ENCODE data around the gene TRIM61. TPM values are rescaled to one million over a fixed set of nuclear protein-coding genes. Genes with fewer than 3 reads are reported as not detected.
"Not testable (repeated sequence)": the region's sequence is repeated elsewhere in the genome, so short reads cannot be mapped to it uniquely, and the experiment has no call there.

Gene TRIM61
- total RNA-seq, 1 experiment from 2014 or later = 0.45 TPM

GRCh38 chr4:164952551-164952950 lies 24.9 kb downstream of the TRIM61 start:
- intact Hi-C loops (cut with micrococcal nuclease; ENCODE audit: unreplicated experiment) = no loop called here
- H3K9me3 Mint-ChIP-seq (ENCODE audit: low read depth, unreplicated experiment) = no peaks in the 10 kb centered on the region
- H3K4me3 Mint-ChIP-seq (ENCODE audit: low read depth, unreplicated experiment) = no peak overlapping the region
- H3K36me3 Mint-ChIP-seq (ENCODE audit: insufficient read depth, unreplicated experiment) = no peaks in the 10 kb centered on the region
- no peaks in the 10 kb centered on the region for H3K4me1 Mint-ChIP-seq (ENCODE audit: low read depth, unreplicated experiment)
- no TSS peak for BruUV-seq (replicated peaks)
- CTCF ChIA-PET = no interaction called here
- TF ChIP-seq CTCF (IDR thresholded peaks at IDR 0.05; ENCODE audit: unreplicated experiment) = no peak
- no peaks in the 10 kb centered on the region for H3K27me3 Mint-ChIP-seq (ENCODE audit: unreplicated experiment)
- no peak for DNase-seq
- H3K27ac Mint-ChIP-seq (ENCODE audit: unreplicated experiment) = no peak overlapping the region

- BruUV-seq (replicated peaks) = no TSS peak
- no peak overlapping the region for H3K27ac Mint-ChIP-seq (ENCODE audit: unreplicated experiment)
- H3K4me1 Mint-ChIP-seq (ENCODE audit: low read depth, unreplicated experiment) = no peaks in the 10 kb centered on the region
- no peaks in the 10 kb centered on the region for H3K36me3 Mint-ChIP-seq (ENCODE audit: insufficient read depth, unreplicated experiment)
- no peak for TF ChIP-seq CTCF (IDR thresholded peaks at IDR 0.05; ENCODE audit: unreplicated experiment)
- H3K4me3 Mint-ChIP-seq (ENCODE audit: low read depth, unreplicated experiment) = no peak overlapping the region
- DNase-seq = no peak
- intact Hi-C loops (cut with micrococcal nuclease; ENCODE audit: unreplicated experiment) = no loop called here
- CTCF ChIA-PET = no interaction called here
- H3K27me3 Mint-ChIP-seq (ENCODE audit: unreplicated experiment) = no peaks in the 10 kb centered on the region
- H3K9me3 Mint-ChIP-seq (ENCODE audit: low read depth, unreplicated experiment) = peaks cover 2% of the 10 kb centered on the region
These were observed 27.9 kb downstream of the TRIM61 start for GRCh38 chr4:164949448-164950143.

GRCh38 chr4:164948975-164949374 lies 28.5 kb downstream of the TRIM61 start:
- no peaks in the 10 kb centered on the region for H3K36me3 Mint-ChIP-seq (ENCODE audit: insufficient read depth, unreplicated experiment)
- no peaks in the 10 kb centered on the region for H3K4me1 Mint-ChIP-seq (ENCODE audit: low read depth, unreplicated experiment)
- no TSS peak for BruUV-seq (replicated peaks)
- CTCF ChIA-PET = no interaction called here
- peaks cover 2% of the 10 kb centered on the region for H3K9me3 Mint-ChIP-seq (ENCODE audit: low read depth, unreplicated experiment)
- H3K4me3 Mint-ChIP-seq (ENCODE audit: low read depth, unreplicated experiment) = no peak overlapping the region
- intact Hi-C loops (cut with micrococcal nuclease; ENCODE audit: unreplicated experiment) = no loop called here
- H3K27me3 Mint-ChIP-seq (ENCODE audit: unreplicated experiment) = no peaks in the 10 kb centered on the region
- no peak for TF ChIP-seq CTCF (IDR thresholded peaks at IDR 0.05; ENCODE audit: unreplicated experiment)
- H3K27ac Mint-ChIP-seq (ENCODE audit: unreplicated experiment) = no peak overlapping the region
- no peak for DNase-seq

- H3K27me3 Mint-ChIP-seq (ENCODE audit: unreplicated experiment); H3K36me3 Mint-ChIP-seq (ENCODE audit: insufficient read depth, unreplicated experiment); H3K4me1 Mint-ChIP-seq (ENCODE audit: low read depth, unreplicated experiment); DNase-seq; BruUV-seq (replicated peaks); H3K27ac Mint-ChIP-seq (ENCODE audit: unreplicated experiment); intact Hi-C loops (cut with micrococcal nuclease; ENCODE audit: unreplicated experiment); H3K4me3 Mint-ChIP-seq (ENCODE audit: low read depth, unreplicated experiment); H3K9me3 Mint-ChIP-seq (ENCODE audit: low read depth, unreplicated experiment); CTCF ChIA-PET: not testable (repeated sequence)
These were observed 29.5 kb downstream of the TRIM61 start for GRCh38 chr4:164948006-164948405.

GRCh38 chr4:164946810-164947209 lies 30.6 kb downstream of the TRIM61 start:
- CTCF ChIA-PET = interaction anchor here (0.7 kb wide), 1 partner anchor 11 kb away, joined by 3 read pairs; no protein-coding TSS in a partner anchor
- H3K9me3 Mint-ChIP-seq (ENCODE audit: low read depth, unreplicated experiment) = peaks cover 2% of the 10 kb centered on the region
- TF ChIP-seq CTCF (IDR thresholded peaks at IDR 0.05; ENCODE audit: unreplicated experiment) = no peak
- no peak overlapping the region for H3K27ac Mint-ChIP-seq (ENCODE audit: unreplicated experiment)
- H3K4me3 Mint-ChIP-seq (ENCODE audit: low read depth, unreplicated experiment) = no peak overlapping the region
- H3K36me3 Mint-ChIP-seq (ENCODE audit: insufficient read depth, unreplicated experiment) = no peaks in the 10 kb centered on the region
- H3K27me3 Mint-ChIP-seq (ENCODE audit: unreplicated experiment) = no peaks in the 10 kb centered on the region
- intact Hi-C loops (cut with micrococcal nuclease; ENCODE audit: unreplicated experiment) = no loop called here
- BruUV-seq (replicated peaks) = no TSS peak
- no peak for DNase-seq
- H3K4me1 Mint-ChIP-seq (ENCODE audit: low read depth, unreplicated experiment) = no peaks in the 10 kb centered on the region

Data from Calu3 (cell line).